Measurements from ENCODE around the gene GLT6D1.

Gene GLT6D1

DNA sequence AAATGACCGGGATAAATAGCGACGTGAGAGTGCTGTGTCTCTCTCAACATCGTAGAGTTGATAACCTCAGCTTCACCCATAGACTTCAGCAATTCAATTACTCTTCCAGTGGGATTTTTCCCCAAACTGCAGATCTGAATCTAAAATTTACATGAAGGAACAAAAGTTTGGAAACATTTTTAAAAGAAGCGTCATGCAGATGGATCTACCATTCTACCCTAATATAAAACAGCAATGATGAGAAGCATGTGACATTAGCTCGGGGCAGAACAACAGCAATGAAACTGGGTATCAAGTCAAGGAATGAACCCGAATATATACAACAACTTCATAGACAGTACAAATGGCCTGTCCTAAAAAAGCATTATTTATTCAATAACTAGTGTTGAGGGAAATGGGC, 18.8 kb downstream of the GLT6D1 start:
- DNase-seq: no peak

DNA sequence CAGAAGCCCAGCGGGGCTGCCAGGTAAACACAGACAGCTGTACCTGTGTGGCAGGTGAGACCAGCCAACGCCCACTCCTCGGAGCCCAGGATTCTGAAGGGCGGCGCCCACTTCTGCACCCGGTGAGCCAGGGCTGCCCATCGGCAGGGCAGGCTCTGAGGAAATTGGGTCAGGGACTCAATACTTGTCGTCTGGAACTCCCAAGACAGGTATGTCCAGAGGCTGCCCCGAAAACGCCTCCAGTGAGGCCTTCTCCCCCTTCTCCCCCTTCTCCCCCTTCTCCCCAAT, 19.8 kb downstream of the GLT6D1 start:
- no peak for DNase-seq

DNA sequence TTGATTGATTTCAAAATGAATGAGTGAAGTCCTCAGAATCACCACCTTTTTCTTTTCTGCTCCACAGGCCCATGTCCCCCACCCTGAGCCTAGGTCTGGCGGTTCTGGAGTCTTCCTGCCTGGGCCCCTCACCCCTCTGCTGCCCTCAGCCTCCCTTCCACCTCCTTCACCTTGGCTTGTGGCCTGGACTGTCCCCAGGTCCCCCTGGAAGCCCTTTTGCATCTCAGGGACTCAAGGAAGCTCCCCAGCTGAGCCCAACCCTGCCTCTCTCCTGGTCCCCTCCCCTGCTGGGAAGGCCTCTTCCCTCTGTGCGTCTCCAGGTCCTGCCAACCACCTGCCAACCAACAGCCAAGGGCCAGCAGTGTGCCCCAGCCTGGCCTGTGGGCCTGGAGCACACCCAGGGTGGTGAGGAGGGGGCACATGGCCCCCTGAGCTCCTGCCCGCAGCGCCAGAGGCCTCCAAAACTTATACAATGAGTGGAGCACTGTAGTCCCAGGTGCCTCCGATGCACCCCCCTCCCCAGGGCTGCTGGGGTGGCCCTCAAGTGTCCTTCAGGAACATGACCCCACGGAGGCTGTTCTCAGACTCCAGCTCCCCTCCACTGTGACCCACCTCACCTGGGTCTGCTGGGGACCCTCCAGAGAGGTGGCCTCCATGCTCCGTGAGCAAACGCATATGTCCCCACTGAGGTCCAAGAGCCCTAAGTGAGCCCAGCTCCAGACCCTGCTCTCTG, 20.3 kb downstream of the GLT6D1 start:
- no peak for DNase-seq

DNA sequence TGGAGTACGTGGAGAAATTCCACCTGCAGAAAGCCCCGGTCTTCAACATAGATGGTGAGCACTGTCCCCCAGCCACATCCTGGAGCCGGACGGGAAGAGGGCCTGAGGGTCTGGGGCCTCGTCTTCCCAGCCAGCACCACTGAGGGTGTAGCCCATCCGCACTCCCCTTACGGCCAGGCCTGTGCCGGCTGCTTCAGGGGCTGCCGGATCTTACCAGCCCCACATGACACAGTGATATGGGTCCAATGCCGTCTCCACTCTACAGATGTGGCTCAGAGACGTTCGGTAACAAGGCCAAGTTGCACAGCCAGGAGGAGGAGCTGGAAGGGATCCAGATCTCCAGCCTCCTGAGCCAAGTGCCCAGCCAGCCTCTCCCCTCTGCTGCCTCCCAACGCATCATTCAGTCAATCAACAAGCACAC, 21.3 kb downstream of the GLT6D1 start:
- no peak for DNase-seq

DNA sequence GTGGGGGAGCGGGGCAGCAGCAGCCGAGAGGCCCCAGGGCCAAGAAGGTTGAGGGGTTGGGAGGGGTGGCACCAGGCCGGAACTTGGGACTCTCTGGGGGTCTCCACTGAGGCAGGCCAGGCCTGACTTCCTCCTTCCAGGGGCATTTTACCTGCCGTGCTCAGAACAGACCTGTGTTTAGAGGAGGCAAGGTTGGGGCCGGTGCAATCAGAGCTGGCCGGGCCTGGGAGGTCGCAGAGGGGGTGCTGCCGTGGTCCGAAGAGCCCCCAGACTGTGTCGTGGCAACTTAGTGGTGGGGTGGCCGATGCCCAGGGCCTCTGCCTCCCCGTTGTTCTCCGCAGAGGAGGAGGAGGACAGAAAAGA, 21.8 kb downstream of the GLT6D1 start:
- no peak for DNase-seq

DNA sequence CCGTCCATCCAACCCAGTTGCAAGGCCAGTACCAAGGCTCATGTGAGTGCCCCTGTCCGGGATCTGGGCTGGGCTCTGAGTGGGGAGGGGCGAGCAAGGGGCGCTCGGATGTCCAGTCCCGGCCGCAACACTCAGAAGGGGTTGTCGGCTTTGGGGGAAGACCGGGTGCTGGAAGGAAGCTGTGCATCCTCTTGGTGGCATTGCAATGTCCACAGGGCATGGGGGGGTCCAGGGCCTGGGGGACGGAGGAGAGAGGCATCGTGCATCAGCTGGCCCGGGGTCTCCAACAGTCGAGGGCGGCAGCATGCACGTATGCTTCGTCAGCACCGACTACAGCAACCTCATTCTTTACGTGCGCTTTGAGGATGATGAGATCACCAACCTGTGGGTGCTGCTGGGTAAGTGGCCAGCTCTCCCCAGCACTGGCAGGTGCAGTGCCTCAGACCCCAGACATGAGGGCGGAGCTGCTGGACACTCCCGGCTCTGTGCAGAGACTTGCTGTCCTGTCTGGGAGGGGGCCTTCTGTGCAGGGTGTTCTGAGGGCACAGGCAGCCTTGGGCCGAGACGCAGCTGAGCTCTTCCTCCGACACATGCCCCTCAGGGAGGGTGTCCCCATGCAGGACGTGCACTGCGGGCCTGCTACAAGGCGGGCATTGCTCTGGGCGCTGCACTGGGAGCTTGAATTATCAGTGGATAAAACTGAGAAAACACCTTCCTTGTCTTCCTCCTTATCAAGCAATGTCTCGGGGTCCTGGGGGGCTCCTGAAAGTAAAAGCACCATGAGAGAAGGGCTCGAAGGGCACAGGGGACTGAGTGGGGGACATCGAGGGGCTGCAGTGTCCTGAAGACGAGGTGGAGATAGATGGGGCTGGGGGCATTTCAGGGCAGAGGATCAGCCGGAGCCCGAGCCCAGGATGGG, 22.5 kb downstream of the GLT6D1 start:
- no peak for DNase-seq

DNA sequence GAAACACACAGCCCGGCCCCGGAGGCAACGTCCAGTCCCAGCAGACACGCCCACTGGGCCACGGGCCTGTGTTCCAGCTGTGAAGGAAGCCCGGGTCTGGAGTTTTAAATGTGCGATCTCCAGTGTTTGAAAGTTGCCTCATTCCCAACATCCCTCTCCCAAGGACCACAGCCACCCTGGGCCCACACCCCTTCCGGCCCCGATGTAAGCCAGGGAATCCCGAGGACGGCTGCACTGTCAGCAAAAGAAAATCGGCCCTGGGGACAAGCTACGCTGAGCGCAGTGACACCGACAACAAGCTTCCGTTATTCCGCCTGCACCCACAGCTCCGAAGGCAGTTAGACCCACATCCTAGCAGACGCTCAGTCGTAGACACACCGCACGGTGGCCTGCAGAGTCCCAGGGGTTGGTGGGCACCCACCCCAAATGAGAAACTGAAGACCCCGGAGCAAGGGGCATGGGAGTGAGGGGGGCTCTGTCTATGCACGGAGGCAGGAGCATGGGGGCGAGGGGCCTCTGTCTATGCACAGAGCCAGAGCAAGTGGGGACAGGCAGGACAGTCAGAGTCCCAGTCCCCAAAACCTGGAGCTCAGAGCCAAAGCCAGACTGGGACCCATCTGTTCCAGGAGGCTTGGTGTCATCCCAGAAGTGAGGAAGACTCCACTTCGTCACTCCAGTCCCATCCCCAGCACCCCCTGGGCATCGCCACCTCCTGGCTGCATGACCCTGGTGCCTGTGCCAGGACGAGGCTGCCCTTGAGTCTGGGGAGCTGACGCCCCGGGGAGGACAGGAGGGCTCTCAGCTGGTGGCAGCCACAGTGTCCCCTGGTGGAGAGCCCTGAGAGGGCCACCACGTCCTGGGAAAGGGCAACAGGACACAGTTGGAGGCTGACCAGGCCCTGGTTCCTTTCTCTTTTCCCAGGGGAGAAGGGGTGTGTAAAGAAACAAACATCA, 23.4 kb downstream of the GLT6D1 start:
- DNase-seq: no peak

DNA sequence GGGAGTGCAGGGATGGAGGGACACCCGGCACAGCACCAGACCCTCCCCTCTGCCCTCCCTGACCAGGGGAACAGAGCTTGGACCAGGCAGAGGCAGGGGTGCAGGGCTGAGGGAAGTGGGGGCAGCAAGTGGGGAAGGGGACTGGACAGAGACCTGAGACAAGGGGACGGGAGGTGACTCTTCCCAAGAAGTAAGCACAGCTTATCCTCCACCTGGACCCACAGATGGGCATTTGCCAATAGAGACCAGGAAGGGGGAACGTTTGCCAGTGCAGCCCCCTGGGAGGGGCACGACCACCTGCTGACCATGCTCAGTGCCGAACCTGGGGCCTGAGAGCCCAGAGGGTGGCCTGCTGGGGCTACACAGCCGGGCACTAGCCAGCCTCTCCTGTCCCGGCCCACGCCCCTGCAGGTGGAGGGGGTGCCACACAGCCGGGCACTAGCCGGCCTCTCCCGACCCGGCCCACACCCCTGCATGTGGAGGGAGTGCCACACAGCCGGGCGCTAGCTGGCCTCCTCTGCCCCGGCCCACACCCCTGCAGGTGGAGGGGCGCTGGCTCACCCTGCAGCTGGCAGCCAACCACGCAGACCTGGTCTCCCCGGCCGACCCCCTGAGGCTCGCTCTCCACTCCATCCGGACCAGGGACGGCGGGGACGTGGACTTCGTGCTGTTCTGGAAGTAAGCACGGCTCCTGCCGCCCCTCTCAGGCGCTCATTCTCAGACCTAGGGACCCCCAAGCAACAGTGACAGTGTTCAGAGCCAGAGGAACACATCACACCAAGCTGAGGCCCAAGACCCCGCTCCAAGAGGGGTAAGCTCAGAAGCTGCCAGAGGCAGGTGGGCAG, 24.3 kb downstream of the GLT6D1 start:
- DNase-seq: no peak

DNA sequence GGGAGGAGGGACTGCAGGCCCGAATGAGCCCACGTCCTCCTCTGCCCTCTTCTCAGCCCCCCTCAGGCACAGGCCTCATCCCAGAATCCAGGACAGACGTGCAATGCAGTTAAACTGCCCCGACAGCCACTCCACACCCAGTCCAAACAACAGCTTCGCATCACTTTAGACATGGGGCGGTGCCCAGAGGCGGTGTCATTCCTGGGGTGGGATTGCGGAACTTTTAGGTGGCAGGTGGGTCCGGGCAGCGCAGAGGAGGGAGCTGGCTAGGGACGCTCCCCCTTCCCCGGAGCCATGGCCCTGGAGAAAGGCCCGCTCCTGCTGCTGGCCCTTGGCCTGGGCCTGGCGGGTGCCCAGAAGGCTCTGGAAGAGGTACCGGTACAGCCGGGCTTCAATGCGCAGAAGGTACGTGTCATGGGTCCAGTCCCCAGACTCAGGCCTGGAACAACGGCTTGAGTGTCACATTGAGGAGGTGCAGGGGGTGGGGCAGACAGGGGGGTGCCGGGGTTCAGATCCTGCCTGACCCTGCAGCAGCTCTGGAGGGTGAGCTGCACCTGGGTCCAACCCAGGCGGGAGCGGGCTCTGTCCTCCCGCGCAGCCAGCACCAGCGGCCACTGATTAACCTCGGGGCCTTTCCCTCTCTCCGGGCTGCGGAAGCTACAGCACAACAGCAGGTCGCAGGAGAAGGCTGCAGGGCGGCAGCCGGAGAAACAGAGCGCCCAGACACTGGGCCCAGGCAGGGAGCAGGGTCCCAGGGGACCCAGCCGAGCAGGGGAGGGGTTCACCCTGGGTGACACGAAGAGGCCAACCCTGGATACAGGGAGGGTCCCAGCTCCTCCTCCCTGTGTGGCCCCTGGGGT, 25.2 kb downstream of the GLT6D1 start:
- DNase-seq: no peak

DNA sequence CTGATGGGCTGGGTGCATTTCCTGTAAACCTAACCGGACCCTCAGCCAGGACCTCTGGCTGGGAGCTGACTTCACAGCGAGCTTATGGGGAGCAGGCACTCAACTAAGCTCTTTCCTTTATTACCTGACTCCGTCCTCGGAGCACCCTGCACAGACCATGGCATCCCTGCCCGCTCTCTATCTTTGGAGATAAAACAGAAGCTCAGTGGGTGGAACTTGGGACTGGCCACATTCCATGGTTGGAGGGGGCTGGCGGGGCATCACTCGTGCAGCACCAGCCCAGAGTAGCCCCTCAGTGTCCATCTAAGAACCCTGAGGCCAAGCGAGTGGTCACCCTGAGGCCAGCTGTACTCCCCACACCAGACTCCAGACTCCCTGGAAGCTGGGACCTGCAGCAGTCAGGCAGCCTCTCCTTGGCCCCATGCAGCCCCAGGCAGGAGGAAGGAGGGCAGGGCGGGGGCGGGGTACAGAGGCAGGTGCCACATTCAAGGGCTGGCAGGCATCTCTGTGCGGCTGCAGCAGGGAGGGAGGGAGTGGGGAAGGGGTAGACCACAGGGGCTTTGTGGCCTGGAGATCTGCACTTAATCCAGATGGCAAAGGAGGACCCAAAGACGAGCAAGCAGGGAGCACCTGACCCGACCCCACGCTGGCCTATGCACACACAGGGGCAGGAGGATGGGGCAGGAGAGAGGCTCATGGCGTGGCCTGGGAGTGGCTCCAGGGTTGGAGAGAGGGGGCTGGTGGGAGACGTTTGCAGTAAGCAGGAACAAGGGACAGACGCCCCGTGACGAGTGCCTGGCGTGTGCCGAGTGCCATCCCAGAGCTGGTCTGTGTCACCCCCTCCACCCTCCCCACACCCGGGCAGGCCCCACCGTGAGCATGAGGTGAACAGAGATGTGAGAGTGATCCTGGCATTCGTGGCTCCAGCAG, 26.1 kb downstream of the GLT6D1 start:
- DNase-seq: no peak

DNA sequence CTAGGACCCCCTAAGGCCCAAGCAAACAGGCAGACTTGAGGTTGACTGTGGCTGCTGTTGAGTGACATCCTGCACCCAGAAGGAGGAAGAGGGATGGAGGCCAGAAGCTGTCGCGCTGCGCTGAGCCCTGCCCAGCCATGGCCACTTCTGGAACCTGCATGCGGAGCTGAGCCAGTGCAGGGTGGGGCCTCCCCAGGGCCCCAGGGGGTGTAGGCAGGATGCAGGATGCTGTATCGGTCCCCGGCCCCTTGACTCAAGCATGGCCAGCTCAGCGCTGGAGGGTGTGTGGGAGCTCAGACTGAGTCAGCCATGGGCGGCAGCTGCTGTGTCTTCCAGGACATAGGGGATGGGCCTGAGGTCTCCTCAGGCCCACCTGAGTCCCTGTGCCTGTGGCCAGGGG, 26.9 kb downstream of the GLT6D1 start:
- no peak for DNase-seq

DNA sequence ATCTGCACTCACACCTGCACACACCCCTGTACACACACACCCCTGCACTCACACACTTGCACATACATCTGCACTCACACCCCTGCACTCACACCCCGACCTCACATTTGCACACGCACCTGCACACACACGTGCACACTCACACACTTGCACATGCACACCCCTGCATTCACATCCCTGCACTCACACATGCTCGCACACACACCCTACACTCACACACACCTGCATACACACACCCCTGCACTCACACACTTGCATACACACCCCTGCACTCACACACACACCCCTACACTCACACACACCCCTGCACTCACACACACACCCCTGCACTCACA, 27.5 kb downstream of the GLT6D1 start:
- no peak for DNase-seq

DNA sequence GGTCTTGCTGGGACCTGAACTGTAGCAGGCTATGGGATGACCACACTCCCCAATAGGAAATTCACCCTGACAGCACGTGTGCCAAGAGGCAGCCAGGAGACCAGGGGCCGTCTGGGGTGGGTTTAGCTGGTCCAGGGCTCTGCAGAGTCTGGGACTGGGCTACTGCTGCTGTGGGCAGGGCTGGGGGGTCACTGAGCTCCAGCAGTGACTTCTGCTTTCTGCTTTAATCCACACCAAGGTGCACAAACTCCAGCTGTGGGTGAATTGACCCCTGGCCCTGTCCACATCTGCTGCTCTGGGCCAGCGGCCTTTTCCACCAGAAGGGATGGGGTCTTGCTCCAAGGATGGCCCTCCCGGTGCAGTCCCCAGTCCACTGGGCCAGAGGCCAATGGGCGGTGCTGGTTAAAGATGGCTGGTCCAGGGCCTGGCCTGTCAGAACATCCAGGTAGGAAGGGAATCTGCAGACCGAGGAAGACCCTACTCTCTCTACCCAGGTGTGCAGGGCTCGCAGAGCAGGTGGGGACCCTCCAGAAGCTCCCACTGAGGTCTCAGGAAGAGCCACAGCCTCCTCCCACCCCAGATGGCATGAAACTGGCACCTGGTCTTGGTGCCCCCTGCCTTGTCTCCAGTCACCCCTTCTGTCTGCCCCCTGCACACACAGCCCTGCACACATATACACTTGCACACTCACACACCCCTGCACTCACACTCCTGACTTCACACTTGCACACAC, 28.0 kb downstream of the GLT6D1 start:
- no peak for DNase-seq

DNA sequence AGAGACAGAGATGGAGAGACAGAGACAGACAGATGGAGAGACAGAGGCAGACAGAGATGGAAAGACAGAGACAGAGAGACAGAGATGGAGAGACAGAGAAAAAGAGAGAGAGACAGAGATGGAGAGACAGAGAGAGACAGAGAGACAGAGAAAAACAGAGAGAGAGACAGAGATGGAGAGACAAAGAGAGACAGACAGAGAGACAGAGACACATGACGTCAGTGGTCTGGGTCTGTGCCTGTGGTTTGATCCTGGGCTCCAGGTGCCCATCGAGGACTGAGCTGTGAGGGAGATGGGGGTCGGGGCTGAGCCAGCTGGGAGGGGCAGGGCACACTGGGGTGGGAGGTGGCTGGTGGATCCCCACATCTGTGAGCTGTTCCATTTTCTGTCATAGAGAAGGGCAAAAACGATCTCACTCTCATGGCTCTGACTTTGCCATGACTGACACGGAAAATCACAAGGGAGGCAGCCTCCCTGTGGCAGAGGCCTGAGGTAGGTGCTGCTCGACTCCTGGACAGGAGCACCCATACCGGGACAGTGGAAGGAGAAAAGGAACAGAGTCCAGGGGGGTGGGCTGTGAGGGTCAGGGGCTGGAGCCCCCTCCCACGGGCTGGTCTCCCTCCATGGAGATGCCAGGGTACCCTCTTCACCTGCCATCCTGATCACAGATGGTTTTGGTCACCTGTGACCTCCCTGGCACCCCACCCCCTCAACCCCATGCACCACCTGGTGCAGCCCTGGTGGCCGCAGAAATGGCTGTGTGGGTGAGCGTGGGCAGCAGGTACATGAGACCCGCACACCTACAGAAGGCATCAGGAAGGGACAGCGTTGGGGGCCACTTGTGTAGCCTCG, 28.8 kb downstream of the GLT6D1 start:
- no peak for DNase-seq

DNA sequence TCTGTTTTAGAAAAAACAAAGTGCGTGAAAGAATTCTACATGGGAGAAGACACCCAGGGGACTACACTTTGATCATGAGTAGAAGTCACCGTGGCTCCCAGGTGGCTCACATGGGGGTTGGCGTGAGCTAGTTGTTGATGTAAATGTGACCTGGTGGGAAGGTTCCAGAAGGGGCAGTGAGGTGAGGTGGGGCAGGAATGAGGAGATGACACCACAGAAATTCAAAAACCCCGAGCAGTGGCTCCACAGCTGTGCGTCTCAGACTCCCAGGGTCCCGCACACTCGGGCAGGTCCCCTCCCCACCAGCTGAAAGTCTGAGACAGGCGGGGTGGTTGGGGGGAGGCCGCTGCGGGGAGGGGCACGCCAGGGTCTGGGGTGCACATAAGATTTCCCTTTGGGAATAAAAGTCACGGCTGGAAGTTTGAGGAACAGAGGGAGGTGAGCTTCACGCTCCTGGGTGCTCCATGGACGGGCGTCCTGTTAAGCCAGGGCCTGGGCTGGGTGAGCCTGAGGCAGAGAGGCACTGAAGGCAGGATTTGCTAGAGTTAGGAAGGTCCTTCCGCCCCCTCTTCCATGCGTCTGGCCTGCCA, 29.9 kb downstream of the GLT6D1 start:
- DNase-seq: no peak

DNA sequence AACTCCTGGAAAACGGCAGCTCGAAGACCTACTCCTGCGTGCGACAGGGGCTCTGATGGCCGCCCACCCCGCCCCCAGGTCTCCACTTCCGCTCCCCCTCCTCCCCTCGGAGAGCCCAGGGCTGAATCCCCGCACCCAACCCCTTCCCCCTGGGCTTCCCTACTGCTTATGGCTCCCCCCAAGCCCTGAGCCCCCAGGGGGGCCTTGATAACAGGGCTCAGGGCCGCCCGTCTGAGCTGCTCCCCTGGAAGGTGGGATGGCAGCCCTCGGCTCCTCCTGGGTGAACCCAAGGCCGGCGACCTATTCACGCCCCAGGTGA, 30.4 kb downstream of the GLT6D1 start:
- no peak for DNase-seq

DNA sequence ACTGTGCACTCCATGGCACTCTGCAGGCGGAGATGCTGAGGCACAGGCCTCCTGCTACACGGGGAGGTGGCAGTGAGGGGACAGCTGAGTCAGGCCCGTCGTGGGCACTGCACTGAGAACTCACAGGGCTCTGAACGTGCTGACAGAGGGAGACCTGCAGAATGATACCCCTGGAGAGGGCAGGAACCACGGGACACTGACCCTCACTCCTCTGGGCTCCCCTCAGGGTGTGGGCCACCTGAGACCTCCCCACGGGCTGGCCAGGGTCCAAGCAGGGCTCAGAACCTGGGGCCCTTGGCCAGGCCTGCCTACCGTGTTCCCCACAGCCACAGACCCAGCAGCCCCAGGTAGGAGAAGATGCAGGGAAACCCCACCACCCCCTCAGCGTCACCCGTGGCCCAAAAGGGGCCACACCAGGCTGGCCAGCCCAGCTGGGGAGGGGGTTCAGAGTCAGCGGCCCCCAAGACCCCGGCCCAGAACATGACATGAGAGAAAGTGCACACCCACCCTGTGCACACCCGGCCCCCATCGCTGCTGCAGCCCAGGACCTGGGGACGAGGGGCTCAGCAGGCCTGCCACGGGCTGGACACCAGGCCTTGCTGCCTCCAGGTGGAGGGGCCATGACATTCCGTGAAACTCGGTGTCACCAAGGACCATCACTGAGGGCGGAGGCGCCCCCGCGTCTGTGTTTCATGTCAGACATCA, 30.9 kb downstream of the GLT6D1 start:
- DNase-seq: no peak
